GM19238 (cell line): ENCODE results near the gene MRPL9.
"Not testable (repeated sequence)": the region's sequence is repeated elsewhere in the genome, so short reads cannot be mapped to it uniquely, and the experiment has no call there.

ENCODE experiments used
- DNase-seq: peaks from one replicate; pipeline ENCODE4 v3.0.0; 2011; ENCODE audit warnings: low spot score; ENCODE audit not compliant: insufficient read length

MRPL9 gene

DNA sequence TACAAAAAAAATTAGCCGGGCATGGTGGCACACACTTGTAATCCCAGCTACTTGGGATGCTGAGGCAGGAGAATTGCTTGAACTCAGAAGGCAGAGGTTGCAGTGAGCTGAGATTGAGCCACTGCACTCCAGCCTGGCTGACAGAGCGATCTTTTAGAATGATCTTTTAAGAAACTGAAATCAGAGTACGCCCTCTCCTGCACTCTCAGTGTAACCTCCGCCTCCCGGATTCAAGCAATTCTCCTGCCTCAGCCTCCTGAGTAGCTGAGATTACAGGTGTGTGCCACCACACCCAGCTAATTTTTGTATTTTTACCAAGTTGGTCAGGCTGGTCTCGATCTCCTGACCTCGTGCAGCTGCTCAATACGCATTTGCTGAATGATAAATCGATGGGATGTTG lies 29.3 kb downstream of the MRPL9 start:
- DNase-seq: not testable (repeated sequence)

DNA sequence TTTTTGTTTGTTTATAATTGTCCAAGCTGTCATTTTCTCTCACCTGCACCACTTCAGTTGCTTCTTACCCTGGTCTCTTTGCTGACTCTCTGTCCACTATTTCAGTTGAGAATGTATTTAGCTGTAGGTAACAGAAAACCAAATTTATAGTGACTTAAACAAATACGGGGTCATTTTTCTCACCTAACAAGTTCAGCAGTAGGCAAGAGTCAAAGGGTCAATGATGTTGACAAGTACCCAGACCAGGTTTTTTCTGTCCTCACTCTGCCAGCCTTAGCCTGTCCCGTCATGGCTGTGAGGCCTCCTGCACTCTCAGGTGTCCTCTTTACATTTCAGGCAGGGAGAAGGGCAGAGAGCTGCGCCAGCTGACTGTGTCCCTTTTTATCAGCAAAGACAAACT lies 30.2 kb downstream of the MRPL9 start:
- no peak for DNase-seq

DNA sequence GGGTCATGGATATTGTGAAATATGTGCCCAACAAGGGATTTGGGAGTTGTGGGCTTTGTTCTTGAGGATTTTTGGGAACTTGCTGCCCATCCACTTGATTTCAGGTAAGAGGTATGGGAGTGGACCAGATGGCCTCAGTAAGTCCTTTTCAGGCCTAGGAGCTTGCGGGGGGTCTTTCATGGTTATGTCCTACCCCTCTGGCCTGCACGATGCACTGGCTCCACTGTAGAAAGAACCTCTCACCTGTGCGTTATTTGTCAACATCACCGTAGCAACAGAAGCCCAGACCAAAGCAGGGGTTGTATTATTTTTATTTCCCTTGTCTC lies 33.4 kb downstream of the MRPL9 start:
- no peak for DNase-seq

DNA sequence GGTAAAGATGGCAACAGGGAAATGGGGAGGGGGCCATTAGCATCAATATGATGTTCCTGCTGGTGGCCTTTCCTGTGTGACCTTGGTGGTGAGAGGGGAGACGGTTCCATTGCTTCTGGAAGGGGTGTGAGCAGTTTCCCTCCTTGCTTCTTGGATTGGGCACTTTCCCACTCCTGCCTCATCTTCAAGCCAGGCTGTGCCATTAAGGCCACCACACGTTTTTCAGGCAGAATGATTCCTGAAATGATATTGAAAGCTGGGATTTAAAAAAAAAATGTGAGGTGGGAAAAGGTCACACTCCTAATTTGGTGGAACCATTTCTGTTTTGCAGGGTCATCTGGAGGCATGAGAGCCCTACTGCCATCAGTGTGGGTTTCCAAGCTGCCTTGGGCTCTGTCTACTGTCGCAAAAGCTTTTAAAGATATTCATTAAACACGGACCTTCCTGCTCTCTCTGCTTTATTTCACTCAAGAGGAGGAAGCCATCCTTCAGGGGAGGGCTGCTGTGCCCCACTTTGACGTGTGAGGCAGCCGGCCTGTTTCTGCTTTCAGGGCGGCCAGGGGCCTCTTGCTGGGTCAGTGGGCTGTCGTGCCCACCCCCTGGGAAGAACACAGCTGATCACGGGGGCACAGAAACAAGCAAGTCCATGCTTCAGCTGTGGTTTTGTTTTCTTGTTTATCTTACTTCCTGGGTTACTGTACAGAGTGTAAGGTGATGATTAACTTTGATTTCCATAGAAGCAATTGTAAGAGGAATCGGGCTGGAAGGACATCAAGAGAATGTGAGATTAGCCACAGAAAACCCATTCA lies 33.9 kb downstream of the MRPL9 start:
- DNase-seq: no peak

DNA sequence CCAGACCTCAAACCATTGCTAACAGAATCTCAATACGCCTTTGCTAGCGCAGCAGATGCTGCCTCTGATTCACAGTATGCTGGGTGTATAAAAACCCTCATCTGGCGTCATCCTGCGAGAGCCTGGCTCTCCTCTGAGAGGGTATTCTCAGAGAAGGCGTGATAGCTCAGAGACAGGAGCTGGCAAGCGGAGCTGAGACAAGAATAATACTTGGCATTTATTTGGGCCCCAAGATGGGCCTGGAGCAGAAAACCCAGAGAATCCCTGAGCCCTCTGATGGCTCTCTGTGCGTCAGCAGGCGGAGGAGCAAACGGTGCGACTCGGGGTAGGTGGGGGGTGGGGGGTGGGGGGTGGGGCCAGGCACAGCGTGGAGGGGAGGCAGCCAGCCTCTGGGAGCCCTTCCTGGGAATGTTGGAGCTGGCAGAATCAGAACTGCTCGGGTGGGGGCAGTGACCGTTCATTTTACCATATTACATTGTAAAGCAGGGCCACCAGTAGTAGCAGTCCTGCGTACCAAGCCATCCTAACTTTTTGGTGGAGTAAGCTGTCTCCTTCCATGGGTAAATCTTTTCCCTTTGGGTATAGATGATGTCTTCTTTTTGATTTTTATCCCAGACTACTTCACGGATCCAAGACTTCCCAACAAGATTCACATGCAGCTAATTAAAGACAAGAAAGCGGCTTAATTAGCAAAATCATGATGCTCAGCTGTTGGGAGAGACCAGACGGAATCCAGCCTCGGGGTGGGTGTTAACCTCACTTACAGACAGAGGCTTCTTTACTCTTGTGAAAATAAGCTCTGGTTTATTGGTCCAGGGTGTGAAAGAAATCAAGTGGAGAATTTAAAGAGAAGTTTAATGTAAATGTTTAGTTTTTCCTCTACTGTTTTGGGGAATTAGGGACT lies 34.9 kb downstream of the MRPL9 start:
- DNase-seq: no peak

DNA sequence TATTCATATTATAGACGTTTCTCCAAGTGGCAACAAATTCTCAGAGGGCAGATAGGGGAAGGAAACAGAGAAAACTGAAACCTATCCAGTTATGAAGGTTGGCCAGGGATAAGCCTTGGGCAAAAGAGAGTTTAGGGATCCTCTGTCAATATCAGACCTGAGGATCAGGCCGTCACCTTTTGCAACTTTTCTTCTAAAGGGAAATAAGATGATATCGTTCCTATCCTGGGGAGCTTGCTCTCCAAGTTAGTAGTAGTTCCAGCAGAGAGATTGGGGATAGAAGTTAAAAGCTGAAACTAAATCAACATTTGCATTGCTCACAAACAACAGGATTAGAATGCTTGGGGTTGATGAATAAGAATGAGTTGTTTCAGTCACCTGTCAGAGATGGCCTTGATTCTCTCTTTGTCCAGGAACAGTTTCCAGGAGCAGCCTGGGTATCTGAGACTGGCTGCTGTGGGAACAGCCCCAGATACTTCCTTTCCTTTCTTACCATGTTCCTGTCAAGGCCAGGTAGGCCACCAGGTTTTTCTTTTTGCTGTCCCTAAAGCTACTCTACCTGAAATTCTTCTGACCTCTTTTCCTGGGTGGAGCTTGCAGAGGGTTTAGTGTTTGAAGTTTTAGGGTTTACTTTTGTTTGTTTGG lies 39.4 kb downstream of the MRPL9 start:
- DNase-seq: no peak

DNA sequence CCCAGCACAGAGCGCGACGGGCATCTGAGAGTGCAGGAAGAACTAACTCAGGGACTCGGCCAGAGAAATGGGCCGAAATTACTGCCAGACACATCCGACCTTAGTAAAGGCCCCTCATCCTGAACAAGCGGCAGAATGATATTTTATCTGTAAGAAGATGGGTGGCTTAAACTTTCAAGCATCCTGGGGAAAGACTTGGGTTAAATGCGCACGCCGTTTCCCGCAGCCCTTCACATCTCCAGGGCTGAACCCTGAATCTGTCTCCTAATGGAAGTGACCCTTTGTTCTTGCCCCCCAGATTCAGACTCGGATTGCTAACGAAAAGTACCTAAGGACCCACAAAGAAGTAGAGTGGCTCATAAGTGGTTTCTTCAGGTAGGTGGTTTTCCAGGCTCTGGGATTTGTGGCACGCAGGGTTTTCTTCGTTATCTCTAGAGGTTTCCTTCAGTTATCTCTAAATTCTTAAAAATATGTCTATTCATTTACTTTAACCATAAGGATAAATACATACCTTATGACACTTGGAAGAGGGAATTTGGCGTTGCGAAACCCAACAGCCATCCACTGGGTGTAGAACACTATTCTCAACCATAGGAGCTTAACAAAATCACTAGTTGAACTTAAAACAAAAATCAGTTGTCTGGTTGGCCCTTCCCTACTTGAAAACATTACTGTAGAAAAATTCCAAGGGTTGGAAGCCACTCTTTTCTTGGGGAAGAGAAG lies 41.3 kb downstream of the MRPL9 start:
- no peak for DNase-seq

DNA sequence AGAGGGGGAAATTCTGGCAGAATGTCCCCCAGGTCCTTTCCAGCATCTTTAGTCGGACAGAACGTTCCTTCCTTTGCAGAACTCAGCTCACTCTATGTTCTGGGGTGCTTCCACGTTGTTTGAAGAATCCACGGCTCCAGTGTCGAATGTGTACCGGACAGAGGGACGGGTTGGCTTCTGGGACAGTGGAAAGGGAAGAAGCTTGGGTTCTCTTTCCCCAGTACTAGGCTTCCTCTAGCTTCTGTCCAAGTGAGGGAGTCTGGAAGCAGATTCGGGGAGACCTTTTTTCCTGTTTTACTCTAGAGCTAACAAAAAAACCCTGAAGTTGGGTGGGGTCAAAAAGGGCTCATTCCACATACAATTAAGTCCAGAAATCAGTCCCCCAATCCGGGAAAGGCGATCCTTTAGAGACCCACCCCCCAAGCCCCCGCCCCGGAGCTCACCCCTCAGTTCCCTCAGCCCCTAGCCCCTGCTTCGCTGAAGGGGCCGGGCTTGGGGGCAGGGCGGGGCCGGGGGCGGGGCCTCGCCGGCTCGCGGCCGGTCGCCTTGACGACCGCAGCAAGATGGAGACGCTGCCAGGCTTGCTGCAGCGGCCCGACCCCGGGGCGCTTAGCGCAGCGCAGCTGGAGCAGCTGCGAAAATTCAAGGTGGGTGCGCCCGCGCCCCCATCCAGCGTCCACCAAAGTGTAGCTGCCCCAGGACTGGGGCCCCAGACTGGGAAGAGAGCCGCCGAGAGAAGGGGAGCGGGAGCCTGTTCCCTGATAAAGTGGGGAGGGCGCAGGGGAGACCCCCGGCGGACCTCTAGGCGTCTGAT lies 42.1 kb downstream of the MRPL9 start, which contains the start of gene RIIAD1:
Gene RIIAD1 (plus strand): TSS at position 549 of the 814 bp plus-strand sequence. CDS start 15 bp downstream, at position 564.
- DNase-seq: peak; percentile 94

DNA sequence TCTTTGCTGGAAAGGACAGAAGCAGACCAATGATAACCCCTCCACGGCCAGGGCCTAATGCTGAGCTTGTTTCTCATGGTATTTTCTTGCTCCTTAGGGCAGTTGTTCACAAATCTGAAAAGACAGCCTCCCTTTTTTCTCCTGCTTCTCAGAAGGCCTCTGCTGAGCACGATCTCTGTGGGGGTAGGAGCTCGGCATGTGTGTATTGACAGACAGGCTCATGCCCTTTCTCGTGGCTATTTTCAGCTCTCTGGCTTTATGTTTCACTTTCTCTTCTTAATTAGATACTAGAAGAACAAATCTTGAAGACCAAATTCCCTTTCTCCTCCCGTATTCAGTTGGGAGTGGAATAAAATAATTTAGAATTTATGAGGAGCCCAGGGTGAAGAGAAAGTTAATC lies 42.7 kb downstream of the MRPL9 start:
- peak; percentile 71 for DNase-seq

DNA sequence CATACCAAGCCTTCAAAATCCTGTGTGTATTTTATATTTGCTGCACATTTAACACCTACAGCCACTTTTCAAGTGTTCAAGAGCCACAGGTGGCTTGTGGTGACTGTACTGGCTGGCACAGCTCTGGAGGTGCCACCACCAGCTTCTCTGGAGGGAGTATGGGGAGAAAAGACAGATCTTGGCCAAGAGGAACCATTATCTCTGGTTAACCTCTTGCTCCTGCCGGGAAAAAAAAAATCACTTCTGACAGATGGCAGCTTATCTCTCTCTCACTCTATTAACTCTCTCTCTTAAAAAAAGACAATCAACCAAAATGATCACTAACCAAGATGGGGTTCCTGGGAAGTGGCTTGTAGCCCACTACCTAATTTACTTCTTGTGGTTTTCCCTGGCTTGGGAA lies 43.2 kb downstream of the MRPL9 start:
- no peak for DNase-seq

DNA sequence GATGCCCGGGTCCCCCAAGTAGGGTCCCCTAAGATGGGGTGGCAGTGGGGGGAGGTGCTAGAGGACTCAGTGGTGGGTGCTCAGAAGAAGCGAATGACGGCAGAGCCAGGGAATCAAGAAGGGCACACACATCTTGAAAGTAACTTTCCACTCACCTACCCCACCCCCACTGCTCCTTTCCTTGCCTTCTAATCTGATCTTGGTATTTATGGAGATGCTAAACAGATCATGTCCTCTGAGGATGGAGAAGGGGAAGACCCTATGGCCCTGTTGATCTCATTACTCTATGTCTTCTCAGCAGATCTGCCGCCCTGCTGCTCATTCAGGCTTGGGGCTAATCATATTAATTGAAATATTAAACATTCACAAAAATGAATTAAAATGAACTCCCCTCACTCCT lies 44.6 kb downstream of the MRPL9 start:
- DNase-seq: no peak

DNA sequence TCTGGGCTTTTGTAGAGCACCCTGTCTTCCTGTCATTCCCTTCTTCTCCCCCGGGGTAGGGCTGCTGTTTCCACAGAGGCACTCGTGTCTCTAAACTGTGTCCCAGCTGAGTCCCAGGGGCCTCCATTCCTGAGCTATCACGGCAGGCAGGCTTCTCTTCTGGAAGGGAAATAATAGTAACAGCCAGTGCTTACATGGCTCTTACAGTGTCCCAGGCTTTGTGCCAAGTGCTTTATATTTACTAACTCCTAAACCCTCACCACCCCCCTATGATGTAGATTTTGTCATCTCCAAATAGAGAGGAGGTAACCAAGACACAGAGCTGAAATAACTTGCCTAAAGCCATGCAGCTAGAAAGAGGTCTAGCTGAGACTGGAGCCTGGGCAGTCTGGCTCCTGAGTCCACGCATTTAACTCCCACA lies 45.3 kb downstream of the MRPL9 start:
- no peak for DNase-seq

DNA sequence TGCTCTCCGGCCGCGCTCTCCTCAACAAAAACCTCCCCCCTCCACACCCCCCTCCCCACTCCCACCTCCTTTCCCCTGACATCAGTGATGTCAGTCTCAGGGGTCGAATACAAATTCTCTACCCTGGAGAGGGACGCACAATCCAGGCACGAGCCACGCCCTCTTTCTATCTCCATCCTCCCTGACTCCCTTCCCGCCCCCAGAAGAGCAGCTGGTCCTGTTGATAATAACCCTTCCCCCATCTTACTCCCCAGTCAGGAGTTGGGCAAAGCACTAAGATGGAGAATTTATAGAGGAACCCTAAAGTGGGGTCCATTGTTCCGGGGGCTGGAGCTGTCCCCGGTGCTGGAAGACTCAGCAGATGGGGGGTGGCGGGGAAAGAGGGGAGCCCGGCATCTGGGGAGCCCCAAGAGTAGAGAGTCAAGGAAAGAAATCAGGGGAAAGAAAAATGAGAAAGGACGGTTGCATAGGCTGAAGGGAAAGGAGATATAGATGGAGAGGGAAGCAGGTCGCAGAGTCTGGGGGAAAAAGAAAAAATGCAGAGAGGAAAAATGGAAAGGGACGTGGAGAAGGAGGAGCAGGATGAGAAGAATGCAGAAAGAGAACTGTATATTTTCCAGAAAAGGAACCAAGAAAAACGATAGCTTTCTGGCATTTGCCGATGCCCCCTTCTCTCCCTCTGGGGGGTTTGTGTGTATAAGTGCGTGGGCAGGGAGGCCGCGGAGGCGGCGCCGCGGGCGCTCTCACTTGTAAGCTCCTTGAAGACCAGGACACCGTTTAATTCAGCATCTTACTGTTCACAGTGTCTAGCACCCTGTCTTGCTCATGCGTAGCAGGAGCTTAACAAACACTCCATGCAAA lies 46.3 kb downstream of the MRPL9 start, which contains the start of gene CELF3:
Gene CELF3 (minus strand): TSS at position 33 of the 861 bp plus-strand sequence. CDS start 783 bp downstream, outside the sequence.
- no peak for DNase-seq

DNA sequence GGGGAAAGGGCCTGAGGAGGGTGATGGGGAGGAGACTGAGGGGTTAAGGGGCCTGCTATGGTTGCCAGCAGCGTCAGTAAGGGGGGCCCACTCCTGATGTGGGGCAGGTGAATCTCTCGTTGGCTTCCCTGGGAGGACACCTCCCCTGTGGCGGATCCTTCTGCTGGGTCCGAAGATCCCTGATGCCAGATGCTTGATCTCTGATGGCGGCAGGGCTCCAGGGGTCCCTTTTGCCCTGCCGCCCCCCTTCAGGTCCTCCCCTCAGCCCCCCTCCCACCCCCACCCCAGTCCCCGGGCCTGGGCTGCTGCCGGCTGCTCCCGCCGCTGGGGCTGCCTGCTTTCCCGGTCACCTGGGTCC lies 46.9 kb downstream of the MRPL9 start:
- no peak for DNase-seq

DNA sequence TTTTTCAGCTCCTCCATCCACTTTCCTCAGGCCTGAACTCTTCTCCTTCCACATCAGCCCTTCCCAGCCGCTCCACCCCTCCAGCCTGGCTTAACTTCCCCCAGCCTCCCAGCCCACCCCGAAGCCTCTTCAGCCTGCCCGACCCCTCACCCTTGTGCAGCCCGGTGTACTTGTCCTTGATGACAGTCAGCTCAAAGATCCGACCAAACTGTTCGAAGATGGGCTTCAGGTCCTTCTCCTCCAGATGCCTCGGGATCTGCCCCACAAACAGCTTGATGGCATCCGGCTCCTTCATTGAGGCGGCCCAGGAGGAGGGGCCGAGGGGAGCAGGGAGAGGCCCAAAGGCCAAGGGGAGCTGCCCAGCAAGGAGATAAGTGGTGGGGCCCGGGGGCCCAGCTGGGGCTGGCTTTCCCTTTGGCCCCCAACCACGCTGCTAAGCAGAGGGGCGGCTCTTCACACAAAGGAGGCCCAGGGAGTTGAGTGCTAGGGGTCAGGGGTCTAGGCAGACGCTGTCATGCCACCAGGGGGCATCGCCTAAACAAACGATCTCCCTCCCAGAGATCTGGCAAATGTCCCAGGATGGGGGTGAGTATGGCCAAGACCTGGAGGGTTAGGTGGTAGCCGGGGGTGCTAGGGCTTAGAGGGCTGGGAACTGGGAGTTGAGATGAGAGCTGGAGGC lies 47.4 kb downstream of the MRPL9 start:
- DNase-seq: no peak

DNA sequence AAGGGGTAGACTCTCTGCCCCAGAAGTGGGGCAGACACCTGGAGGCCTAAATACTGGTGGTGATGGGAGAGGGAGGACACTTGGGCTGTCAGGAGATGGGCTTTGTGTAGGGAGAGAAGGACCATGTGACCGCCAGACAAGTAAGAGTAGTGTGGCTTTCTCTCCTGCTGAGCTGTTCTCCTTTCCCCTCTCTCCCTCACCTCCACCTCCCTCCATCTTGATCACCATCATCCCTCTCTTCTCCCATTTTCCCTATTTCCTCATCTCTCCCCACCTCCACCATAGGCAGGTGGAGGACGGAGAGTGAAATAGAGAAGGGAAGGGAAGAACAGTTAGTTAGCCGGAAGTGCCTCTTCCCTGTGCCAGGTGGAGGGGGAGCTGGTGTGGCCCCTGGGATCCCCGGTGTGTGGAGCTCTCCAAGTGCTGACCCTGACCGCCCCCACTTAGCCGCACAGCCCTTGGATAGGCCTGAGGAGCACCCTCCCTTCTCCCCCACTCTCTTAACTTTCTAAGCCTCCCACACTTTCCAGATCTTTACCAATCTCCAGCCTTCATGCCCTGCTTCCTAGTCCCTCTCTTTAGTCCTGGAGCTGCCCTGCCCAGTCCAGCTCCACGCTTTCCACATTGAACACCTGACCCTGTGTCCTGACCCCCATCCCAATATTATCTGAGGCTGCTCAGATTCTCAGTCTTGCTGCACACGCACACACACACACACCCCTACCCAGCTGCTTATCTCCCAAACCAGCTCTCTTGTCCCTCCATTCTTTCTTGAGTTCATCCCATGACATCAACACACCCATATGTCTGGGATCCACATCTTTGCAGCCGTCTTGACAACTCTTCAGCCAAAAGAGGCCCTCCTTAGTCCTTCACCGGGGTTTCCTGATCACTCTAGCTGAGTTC lies 48.2 kb downstream of the MRPL9 start:
- DNase-seq: no peak

DNA sequence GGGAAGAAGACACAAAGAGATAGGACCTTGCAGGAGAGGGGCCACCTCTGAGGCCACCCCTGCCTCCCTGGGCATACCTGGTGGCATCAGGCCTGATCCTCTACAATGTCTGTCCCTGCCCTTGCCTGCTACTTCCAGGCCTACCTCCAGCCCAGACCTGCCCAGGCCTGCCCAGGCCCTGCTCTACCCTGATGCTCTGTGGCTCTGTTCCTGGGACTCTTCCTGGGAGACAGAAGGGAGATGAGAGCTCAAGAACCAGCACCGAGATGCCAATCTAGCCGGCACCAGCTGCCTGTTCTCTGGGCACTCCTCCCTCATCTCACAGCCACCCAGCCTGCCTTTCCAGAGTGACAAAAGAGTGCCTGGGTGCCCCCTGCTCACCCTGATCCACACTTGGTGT lies 49.4 kb downstream of the MRPL9 start:
- no peak for DNase-seq

DNA sequence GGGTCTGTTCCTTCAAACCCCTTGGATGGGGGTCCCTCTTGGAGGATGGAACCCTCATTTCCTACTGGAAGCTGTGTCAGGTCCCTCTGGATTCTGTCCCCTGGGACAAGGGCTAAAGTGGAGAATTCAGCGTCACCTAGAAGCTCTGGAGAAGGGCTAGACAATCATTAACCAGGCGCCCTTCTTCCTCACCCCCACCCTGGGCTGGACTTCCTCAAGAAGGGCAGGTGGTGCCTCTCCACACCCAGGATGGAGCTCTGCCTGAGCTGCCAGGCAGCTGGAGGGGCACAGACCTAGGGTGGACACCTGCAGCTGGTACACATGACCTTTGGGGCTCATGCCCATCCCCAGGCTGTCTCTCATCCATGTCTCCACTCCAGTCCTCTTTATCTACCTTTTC lies 50.3 kb downstream of the MRPL9 start:
- DNase-seq: no peak
